Astrocyte (in vitro differentiated cells and primary cell): Measurements from ENCODE around the gene MAP3K4. TPM values are rescaled to one million over a fixed set of nuclear protein-coding genes. Genes with fewer than 3 reads are reported as not detected.

Experiments used
- DNase-seq: peaks from one replicate; pipeline ENCODE4 v3.0.0-alpha.2; 2010; ENCODE audit warnings: low read depth
- FAIRE-seq: peaks from 2 replicates; lab custom pipeline; 2011; peaks lifted over from hg19 to GRCh38; lab: Jason Lieb, UNC
- H2AFZ ChIP-seq: 2 replicates; pipeline ENCODE4 v1.6.0; 2012; ENCODE audit warnings: low read depth, low read length, inconsistent platforms
- H3K27ac ChIP-seq: 2 replicates; pipeline ENCODE4 v1.5.1; 2011; ENCODE audit warnings: low read depth, low read length, inconsistent platforms
- H3K27me3 ChIP-seq: 2 replicates; pipeline ENCODE4 v1.6.0; 2011; ENCODE audit warnings: low read length, inconsistent platforms; ENCODE audit not compliant: insufficient read depth
- H3K36me3 ChIP-seq: 2 replicates; pipeline ENCODE4 v1.5.1; 2011; ENCODE audit warnings: low read length, inconsistent platforms; ENCODE audit not compliant: insufficient read depth
- H3K4me1 ChIP-seq: 2 replicates; pipeline ENCODE4 v1.5.1; 2011; ENCODE audit warnings: low read length, inconsistent platforms; ENCODE audit not compliant: insufficient read depth
- H3K4me2 ChIP-seq: 2 replicates; pipeline ENCODE4 v1.6.0; 2012; ENCODE audit warnings: low read length, inconsistent platforms
- H3K4me3 ChIP-seq: 2 replicates; pipeline ENCODE4 v1.5.1; 2011; ENCODE audit warnings: low read depth, mild to moderate bottlenecking, low read length, inconsistent platforms; ENCODE audit not compliant: insufficient read depth
- H3K79me2 ChIP-seq: 2 replicates; pipeline ENCODE4 v1.6.0; 2012; ENCODE audit warnings: mild to moderate bottlenecking, low read length, inconsistent platforms; ENCODE audit not compliant: insufficient read depth
- H3K9ac ChIP-seq: 2 replicates; pipeline ENCODE4 v1.6.0; 2012; ENCODE audit warnings: mild to moderate bottlenecking, low read length, inconsistent platforms
- H3K9me3 ChIP-seq: 2 replicates; pipeline ENCODE4 v1.5.1; 2012; ENCODE audit warnings: low read depth, mild to moderate bottlenecking, low read length, inconsistent platforms; ENCODE audit not compliant: insufficient read depth
- H4K20me1 ChIP-seq: 2 replicates; pipeline ENCODE4 v1.6.0; 2012; ENCODE audit warnings: low read length, inconsistent platforms; ENCODE audit not compliant: insufficient read depth
- H3K27ac Mint-ChIP-seq: one replicate; pipeline ENCODE4 v1.8.0; 2021; ENCODE audit warnings: mild to moderate bottlenecking, mixed read lengths; ENCODE audit not compliant: unreplicated experiment
- H3K27me3 Mint-ChIP-seq: one replicate; pipeline ENCODE4 v1.8.0; 2021; ENCODE audit warnings: low read depth, mixed read lengths; ENCODE audit not compliant: unreplicated experiment
- H3K36me3 Mint-ChIP-seq: one replicate; pipeline ENCODE4 v1.8.0; 2021; ENCODE audit warnings: low read depth, mixed read lengths; ENCODE audit not compliant: unreplicated experiment
- H3K4me1 Mint-ChIP-seq: one replicate; pipeline ENCODE4 v1.8.0; 2021; ENCODE audit warnings: low read depth, mixed read lengths; ENCODE audit not compliant: unreplicated experiment
- H3K4me3 Mint-ChIP-seq: one replicate; pipeline ENCODE4 v1.8.0; 2021; ENCODE audit warnings: mild to moderate bottlenecking, moderate library complexity, mixed read lengths; ENCODE audit not compliant: unreplicated experiment
- H3K9me3 Mint-ChIP-seq: one replicate; pipeline ENCODE4 v1.8.0; 2021; ENCODE audit warnings: mild to moderate bottlenecking, mixed read lengths; ENCODE audit not compliant: unreplicated experiment
- EZH2 ChIP-seq: IDR thresholded peaks from 2 replicates; pipeline ENCODE4 v1.6.1; 2012; ENCODE audit warnings: mild to moderate bottlenecking, low read length, inconsistent platforms; ENCODE audit not compliant: insufficient read depth
- total RNA-seq: library from RNA; stranded (reverse); gene quantifications from 2 replicates; pipeline ENCODE4 v1.2.1, GENCODE V29; 2021
- TF ChIP-seq, protein P1 (sequence below): IDR thresholded peaks from 2 replicates; pipeline ENCODE4 v1.5.1; 2011; ENCODE audit warnings: low read depth, mild to moderate bottlenecking, inconsistent platforms, low read length, moderate library complexity; ENCODE audit not compliant: insufficient read depth

Gene MAP3K4
- total RNA-seq, 1 donor from 2014 or later: 22.1 TPM

DNA sequence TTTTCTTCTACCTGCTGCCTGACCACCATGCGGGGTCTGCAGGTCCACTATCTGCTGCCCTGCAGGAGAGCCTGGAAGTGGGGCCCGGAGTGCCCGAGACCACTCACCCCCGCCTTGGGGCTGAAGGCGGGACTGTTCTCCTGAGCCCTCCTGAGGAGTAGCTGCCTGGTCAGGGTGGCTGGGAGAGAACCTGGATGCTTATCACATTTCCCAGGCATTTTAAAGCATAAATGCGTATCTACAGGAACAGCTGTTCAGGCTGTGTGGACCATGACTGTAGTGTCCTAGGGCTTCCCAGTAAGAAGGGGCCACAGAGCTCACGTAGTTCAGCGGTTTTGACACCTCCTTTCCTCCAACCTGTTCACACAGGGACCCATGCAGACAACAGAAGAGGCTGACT, 159.0 kb downstream of the MAP3K4 start:
- H3K4me1 ChIP-seq: no peaks in the 10 kb centered on the region
- no peak overlapping the region for H3K9ac ChIP-seq
- no peak overlapping the region for H3K4me2 ChIP-seq
- H3K27me3 ChIP-seq: no peaks in the 10 kb centered on the region
- Mint-ChIP-seq H3K27ac (no peak overlapping the region), H3K27me3 (no peaks in the 10 kb centered on the region), H3K9me3 (no peaks in the 10 kb centered on the region), H3K36me3 (peaks cover 26% of the 10 kb centered on the region), H3K4me3 (no peak overlapping the region), H3K4me1 (no peaks in the 10 kb centered on the region)
- H3K27ac ChIP-seq: no peak overlapping the region
- TF ChIP-seq EZH2: no peak
- TF ChIP-seq, protein P1, sequence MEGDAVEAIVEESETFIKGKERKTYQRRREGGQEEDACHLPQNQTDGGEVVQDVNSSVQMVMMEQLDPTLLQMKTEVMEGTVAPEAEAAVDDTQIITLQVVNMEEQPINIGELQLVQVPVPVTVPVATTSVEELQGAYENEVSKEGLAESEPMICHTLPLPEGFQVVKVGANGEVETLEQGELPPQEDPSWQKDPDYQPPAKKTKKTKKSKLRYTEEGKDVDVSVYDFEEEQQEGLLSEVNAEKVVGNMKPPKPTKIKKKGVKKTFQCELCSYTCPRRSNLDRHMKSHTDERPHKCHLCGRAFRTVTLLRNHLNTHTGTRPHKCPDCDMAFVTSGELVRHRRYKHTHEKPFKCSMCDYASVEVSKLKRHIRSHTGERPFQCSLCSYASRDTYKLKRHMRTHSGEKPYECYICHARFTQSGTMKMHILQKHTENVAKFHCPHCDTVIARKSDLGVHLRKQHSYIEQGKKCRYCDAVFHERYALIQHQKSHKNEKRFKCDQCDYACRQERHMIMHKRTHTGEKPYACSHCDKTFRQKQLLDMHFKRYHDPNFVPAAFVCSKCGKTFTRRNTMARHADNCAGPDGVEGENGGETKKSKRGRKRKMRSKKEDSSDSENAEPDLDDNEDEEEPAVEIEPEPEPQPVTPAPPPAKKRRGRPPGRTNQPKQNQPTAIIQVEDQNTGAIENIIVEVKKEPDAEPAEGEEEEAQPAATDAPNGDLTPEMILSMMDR: no peak
- no peaks in the 10 kb centered on the region for H3K79me2 ChIP-seq
- DNase-seq (no peak), FAIRE-seq (no peak)
- H4K20me1 ChIP-seq: no peaks in the 10 kb centered on the region
- no peaks in the 10 kb centered on the region for H3K9me3 ChIP-seq
- peaks cover 17% of the 10 kb centered on the region for H3K36me3 ChIP-seq
- H2AFZ ChIP-seq: no peak overlapping the region
- no peak overlapping the region for H3K4me3 ChIP-seq

DNA sequence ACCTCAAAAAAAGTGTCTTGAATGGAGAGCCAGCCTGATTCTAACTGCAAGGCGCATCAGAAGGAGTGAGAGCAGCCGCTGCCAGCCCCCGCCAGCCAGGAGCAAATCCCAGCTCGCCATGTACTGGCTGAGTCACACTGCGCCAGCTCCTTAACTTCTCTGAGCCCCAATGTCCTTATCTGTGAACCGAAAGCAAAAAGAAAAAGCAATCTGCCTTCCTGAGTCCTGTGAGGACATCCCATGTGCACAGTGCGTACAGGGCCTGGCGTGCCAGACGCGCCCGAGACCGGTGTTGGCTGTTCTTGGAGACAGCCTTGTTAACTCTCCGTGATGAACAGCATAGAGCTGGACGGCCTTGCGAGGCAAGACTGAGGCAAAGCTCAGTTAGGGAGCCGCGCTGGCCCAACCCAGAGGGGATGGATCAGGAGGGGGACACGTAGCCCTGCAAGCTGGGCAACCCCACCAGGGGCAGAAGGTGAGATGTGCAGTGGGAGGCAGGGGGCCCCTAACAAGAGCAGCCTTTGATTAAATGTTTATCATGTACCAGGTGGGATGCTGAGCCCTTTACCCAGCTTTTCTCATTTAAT, 159.6 kb downstream of the MAP3K4 start:
- H4K20me1 ChIP-seq: no peaks in the 10 kb centered on the region
- H3K4me3 Mint-ChIP-seq: no peak overlapping the region
- peaks cover 31% of the 10 kb centered on the region for H3K36me3 Mint-ChIP-seq
- no peaks in the 10 kb centered on the region for H3K79me2 ChIP-seq
- peaks cover 13% of the 10 kb centered on the region for H3K36me3 ChIP-seq
- no peak overlapping the region for H3K27ac ChIP-seq
- no peak overlapping the region for H3K27ac Mint-ChIP-seq
- H2AFZ ChIP-seq: no peak overlapping the region
- FAIRE-seq: no peak
- no peak for DNase-seq
- no peaks in the 10 kb centered on the region for H3K4me1 ChIP-seq
- no peaks in the 10 kb centered on the region for H3K9me3 ChIP-seq
- no peak overlapping the region for H3K4me2 ChIP-seq
- no peaks in the 10 kb centered on the region for H3K27me3 Mint-ChIP-seq
- H3K9ac ChIP-seq: no peak overlapping the region
- H3K4me1 Mint-ChIP-seq: no peaks in the 10 kb centered on the region
- H3K4me3 ChIP-seq: no peak overlapping the region
- no peaks in the 10 kb centered on the region for H3K9me3 Mint-ChIP-seq
- TF ChIP-seq, protein P1: no peak
- TF ChIP-seq EZH2: no peak
- H3K27me3 ChIP-seq: no peaks in the 10 kb centered on the region
